HepG2 (cell line): Measurements from ENCODE around the gene PXK.

ENCODE experiments used
- CREM ChIP-seq, 2 experiments: sonication (generic) in 1 of 2; formaldehyde crosslinking in 1 of 2; IDR thresholded peaks; 2 replicates each; pipeline versions ENCODE4 v1.4.0 to v1.6.1; 2016 to 2020; ENCODE audit warnings: antibody characterized with exemption in 1 of 2, mild to moderate bottlenecking in 1 of 2, missing genetic modification reagents in 1 of 2
- IRF1 ChIP-seq: sonication (generic); formaldehyde crosslinking; IDR thresholded peaks from 2 replicates; pipeline ENCODE4 v1.4.0; 2020; ENCODE audit warnings: low read depth, mild to moderate bottlenecking, missing genetic modification reagents
- MTA3 ChIP-seq: sonication (generic); formaldehyde crosslinking; IDR thresholded peaks from 2 replicates; pipeline ENCODE4 v1.4.0; 2020; ENCODE audit warnings: missing genetic modification reagents
- POLR2A ChIP-seq, 2 experiments: IDR thresholded peaks; 2 replicates each; pipeline ENCODE4 v1.6.1; 2011; ENCODE audit warnings: low read depth in 2 of 2, low read length in 2 of 2, mild to moderate bottlenecking in 1 of 2, moderate library complexity in 1 of 2; ENCODE audit not compliant: insufficient read depth in 1 of 2
- RFX3 ChIP-seq: IDR thresholded peaks from 2 replicates; pipeline ENCODE4 v1.6.1; 2016; ENCODE audit warnings: missing biosample characterization, missing genetic modification reagents
- SKIL ChIP-seq: sonication (generic); formaldehyde crosslinking; IDR thresholded peaks from 2 replicates; pipeline ENCODE4 v1.8.0; 2022; ENCODE audit warnings: missing genetic modification reagents, mild to moderate bottlenecking, moderate library complexity, borderline replicate concordance
- TBL1XR1 ChIP-seq: fragments of 150-350 bp; IDR thresholded peaks from 2 replicates; pipeline ENCODE4 v1.6.1; 2014; ENCODE audit warnings: borderline replicate concordance, low read length; ENCODE audit not compliant: partially characterized antibody
- ZBTB38 ChIP-seq: sonication (generic); formaldehyde crosslinking; IDR thresholded peaks from 2 replicates; pipeline ENCODE4 v1.5.1; 2020; ENCODE audit warnings: mild to moderate bottlenecking, missing genetic modification reagents
- ZNF75D ChIP-seq: sonication (generic); formaldehyde crosslinking; IDR thresholded peaks from 2 replicates; pipeline ENCODE4 v1.8.1; 2023; ENCODE audit warnings: missing genetic modification reagents, mild to moderate bottlenecking, borderline replicate concordance
- ZSCAN12 ChIP-seq: sonication (generic); formaldehyde crosslinking; IDR thresholded peaks from 2 replicates; pipeline ENCODE4 v1.9.0; 2021; ENCODE audit warnings: mild to moderate bottlenecking, missing genetic modification reagents
- TF ChIP-seq, protein P1 (sequence below): sonication (generic); formaldehyde crosslinking; IDR thresholded peaks from 2 replicates; pipeline ENCODE4 v1.5.0; 2020; ENCODE audit warnings: mild to moderate bottlenecking, missing genetic modification reagents, moderate library complexity

GRCh38 chr3:58417075-58417474, 84.4 kb downstream of the PXK start:
- TF ChIP-seq IRF1 (no peak), ZSCAN12 (CRISPR knock-in tag) (no peak), ZNF75D (no peak), CREM (IDR thresholded peaks at IDR 0.05) (no peak), CREM (CRISPR knock-in tag; IDR thresholded peaks at IDR 0.05) (no peak), ZBTB38 (CRISPR knock-in tag) (no peak), SKIL (CRISPR knock-in tag) (no peak), MTA3 (no peak), POLR2A (IDR thresholded peaks at IDR 0.05; ENCODE audit: insufficient read depth in 1 of 2, low read depth in 2 of 2, low read length in 2 of 2) (no peak), TBL1XR1 (no peak), RFX3 (no peak)
- TF ChIP-seq, protein P1, sequence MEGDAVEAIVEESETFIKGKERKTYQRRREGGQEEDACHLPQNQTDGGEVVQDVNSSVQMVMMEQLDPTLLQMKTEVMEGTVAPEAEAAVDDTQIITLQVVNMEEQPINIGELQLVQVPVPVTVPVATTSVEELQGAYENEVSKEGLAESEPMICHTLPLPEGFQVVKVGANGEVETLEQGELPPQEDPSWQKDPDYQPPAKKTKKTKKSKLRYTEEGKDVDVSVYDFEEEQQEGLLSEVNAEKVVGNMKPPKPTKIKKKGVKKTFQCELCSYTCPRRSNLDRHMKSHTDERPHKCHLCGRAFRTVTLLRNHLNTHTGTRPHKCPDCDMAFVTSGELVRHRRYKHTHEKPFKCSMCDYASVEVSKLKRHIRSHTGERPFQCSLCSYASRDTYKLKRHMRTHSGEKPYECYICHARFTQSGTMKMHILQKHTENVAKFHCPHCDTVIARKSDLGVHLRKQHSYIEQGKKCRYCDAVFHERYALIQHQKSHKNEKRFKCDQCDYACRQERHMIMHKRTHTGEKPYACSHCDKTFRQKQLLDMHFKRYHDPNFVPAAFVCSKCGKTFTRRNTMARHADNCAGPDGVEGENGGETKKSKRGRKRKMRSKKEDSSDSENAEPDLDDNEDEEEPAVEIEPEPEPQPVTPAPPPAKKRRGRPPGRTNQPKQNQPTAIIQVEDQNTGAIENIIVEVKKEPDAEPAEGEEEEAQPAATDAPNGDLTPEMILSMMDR (CRISPR knock-in tag), result no peak
